ENCODE results near the gene RUSC1. TPM values are rescaled to one million over a fixed set of nuclear protein-coding genes. Genes with fewer than 3 reads are reported as not detected.

RUSC1 gene
- total RNA-seq, 1 experiment from 2014 or later, result 80.3 TPM

GRCh38 chr1:155277902-155278688, 42.6 kb upstream of the RUSC1 start:
- Histone ChIP-seq H3K4me3 (ENCODE audit: low read length) (peak overlapping the region; percentile 96), H3K9ac (ENCODE audit: low read length) (peak overlapping the region; percentile 69), H3K4me1 (ENCODE audit: insufficient read depth, low read length) (peaks cover 10% of the 10 kb centered on the region), H3K9me3 (ENCODE audit: low read length) (no peaks in the 10 kb centered on the region), H3K36me3 (ENCODE audit: low read depth, low read length) (no peaks in the 10 kb centered on the region), H4K20me1 (ENCODE audit: low read length) (no peaks in the 10 kb centered on the region), H3F3A (ENCODE audit: low read length, unreplicated experiment) (no peaks in the 10 kb centered on the region), H3K27ac (ENCODE audit: low read length) (no peak overlapping the region), H3K79me2 (ENCODE audit: low read length) (peaks cover 7% of the 10 kb centered on the region), H3K9me2 (replicated peaks; ENCODE audit: low read length) (no peaks in the 10 kb centered on the region), H3K4me2 (ENCODE audit: low read length) (peak overlapping the region; percentile 100), H3K27me3 (ENCODE audit: low read length) (no peaks in the 10 kb centered on the region), H2AFZ (ENCODE audit: low read length) (peak overlapping the region; percentile 100)
- intact Hi-C loops (cut with micrococcal nuclease), result loop anchor here (1.0 kb wide), 3 partner anchors 30 to 314 kb away; partner anchors contain the start of gene FDPS
- DNase-seq (peak; percentile 51), ATAC-seq (peak; percentile 43)
- ChIA-PET POLR2A (ENCODE audit: unreplicated experiment) (no interaction called here), CTCF (interaction anchor here (0.7 kb wide), 2 partner anchors 27 to 44 kb away, joined by 3 read pairs; no protein-coding TSS in a partner anchor)
- no TSS peak for BruUV-seq (replicated peaks)
- peak; percentile 54 for TF ChIP-seq CTCF (conservative IDR thresholded peaks at IDR 0.05; ENCODE audit: low read depth, low read length)
- no peak for TF ChIP-seq EZH2 (IDR thresholded peaks at IDR 0.05; ENCODE audit: low read length, unreplicated experiment)

GRCh38 chr1:155278689-155279160, 42.0 kb upstream of the RUSC1 start:
- H3K4me3 ChIP-seq (ENCODE audit: low read length), result peak overlapping the region; percentile 96; the same call in 1 of the 2 replicates
- BruUV-seq (replicated peaks), result no TSS peak
- no peaks in the 10 kb centered on the region for H3F3A ChIP-seq (ENCODE audit: low read length, unreplicated experiment)
- H3K9me2 ChIP-seq (replicated peaks; ENCODE audit: low read length), result no peaks in the 10 kb centered on the region
- H2AFZ ChIP-seq (ENCODE audit: low read length), result no peak overlapping the region
- ChIA-PET CTCF (interaction anchor here (0.7 kb wide), 2 partner anchors 27 to 44 kb away, joined by 3 read pairs; no protein-coding TSS in a partner anchor), POLR2A (ENCODE audit: unreplicated experiment) (no interaction called here)
- H3K27me3 ChIP-seq (ENCODE audit: low read length), result no peaks in the 10 kb centered on the region
- H3K27ac ChIP-seq (ENCODE audit: low read length), result no peak overlapping the region
- no peaks in the 10 kb centered on the region for H3K36me3 ChIP-seq (ENCODE audit: low read depth, low read length)
- H3K79me2 ChIP-seq (ENCODE audit: low read length), result peaks cover 1% of the 10 kb centered on the region; the same call in 1 of the 2 replicates
- intact Hi-C loops (cut with micrococcal nuclease), result loop anchor here (1.0 kb wide), 1 partner anchor 314 kb away; no protein-coding TSS in a partner anchor
- peaks cover 8% of the 10 kb centered on the region for H3K4me1 ChIP-seq (ENCODE audit: insufficient read depth, low read length)
- peak overlapping the region; percentile 100 for H3K4me2 ChIP-seq (ENCODE audit: low read length)
- TF ChIP-seq EZH2 (IDR thresholded peaks at IDR 0.05; ENCODE audit: low read length, unreplicated experiment) (no peak), EZH2phosphoT487 (IDR thresholded peaks at IDR 0.05; ENCODE audit: borderline replicate concordance, low read length) (no peak), CTCF (conservative IDR thresholded peaks at IDR 0.05; ENCODE audit: low read depth, low read length) (no peak)
- no peaks in the 10 kb centered on the region for H3K9me3 ChIP-seq (ENCODE audit: low read length)
- DNase-seq, result peak; percentile 25
- no peak overlapping the region for H3K9ac ChIP-seq (ENCODE audit: low read length)
- ATAC-seq, result no peak
- no peaks in the 10 kb centered on the region for H4K20me1 ChIP-seq (ENCODE audit: low read length)

- BruUV-seq (replicated peaks), result no TSS peak
- no peaks in the 10 kb centered on the region for H3F3A ChIP-seq (ENCODE audit: low read length, unreplicated experiment)
- no peak overlapping the region for H3K4me2 ChIP-seq (ENCODE audit: low read length)
- H3K9me3 ChIP-seq (ENCODE audit: low read length), result no peaks in the 10 kb centered on the region
- H3K79me2 ChIP-seq (ENCODE audit: low read length), result no peaks in the 10 kb centered on the region
- H3K9me2 ChIP-seq (replicated peaks; ENCODE audit: low read length), result no peaks in the 10 kb centered on the region
- no peaks in the 10 kb centered on the region for H4K20me1 ChIP-seq (ENCODE audit: low read length)
- H3K27ac ChIP-seq (ENCODE audit: low read length), result no peak overlapping the region
- H3K4me1 ChIP-seq (ENCODE audit: insufficient read depth, low read length), result peaks cover 6% of the 10 kb centered on the region; the same call in 1 of the 2 replicates
- no peak for DNase-seq
- H3K9ac ChIP-seq (ENCODE audit: low read length), result no peak overlapping the region
- no peaks in the 10 kb centered on the region for H3K27me3 ChIP-seq (ENCODE audit: low read length)
- no peak overlapping the region for H2AFZ ChIP-seq (ENCODE audit: low read length)
- intact Hi-C loops (cut with micrococcal nuclease), result no loop called here
- H3K4me3 ChIP-seq (ENCODE audit: low read length), result no peak overlapping the region
- H3K36me3 ChIP-seq (ENCODE audit: low read depth, low read length), result no peaks in the 10 kb centered on the region
- ChIA-PET CTCF (interaction anchor here (0.6 kb wide), 1 partner anchor 393 kb away, joined by 3 read pairs; no protein-coding TSS in a partner anchor), POLR2A (ENCODE audit: unreplicated experiment) (no interaction called here)
- TF ChIP-seq CTCF (conservative IDR thresholded peaks at IDR 0.05; ENCODE audit: low read depth, low read length), result no peak
- TF ChIP-seq EZH2 (IDR thresholded peaks at IDR 0.05; ENCODE audit: low read length, unreplicated experiment), result no peak
- no peak for TF ChIP-seq EZH2phosphoT487 (IDR thresholded peaks at IDR 0.05; ENCODE audit: borderline replicate concordance, low read length)
- ATAC-seq, result no peak
Observed at GRCh38 chr1:155279268-155279667, 41.4 kb upstream of the RUSC1 start.
